Neural cell (in vitro differentiated cells): ENCODE measurements around the gene GALNT15. TPM values are rescaled to one million over a fixed set of nuclear protein-coding genes. Genes with fewer than 3 reads are reported as not detected.

Source experiments
- H2AFZ ChIP-seq: fragments of 200-600, 300-800 bp; sonication (generic), shearing (Covaris generic); 2 replicates; pipeline ENCODE4 v1.6.0; 2014; ENCODE audit warnings: low read depth, mild to moderate bottlenecking, antibody characterized with exemption, low read length, moderate library complexity
- H3F3A ChIP-seq: fragments of 200-600 bp; shearing (Covaris generic); 2 replicates; pipeline ENCODE4 v1.6.1; 2016; ENCODE audit warnings: mild to moderate bottlenecking, moderate library complexity, mixed read lengths, antibody characterized with exemption, low read length; ENCODE audit not compliant: insufficient read depth, poor library complexity, severe bottlenecking
- H3K27ac ChIP-seq: fragments of 200-600, 300-800 bp; sonication (generic), shearing (Covaris generic); 2 replicates; pipeline ENCODE4 v1.5.1; 2014; ENCODE audit warnings: mild to moderate bottlenecking, low read length, moderate library complexity
- H3K27me3 ChIP-seq: fragments of 300-800, 200-600 bp; sonication (generic), shearing (Covaris generic); 2 replicates; pipeline ENCODE4 v1.6.0; 2014; ENCODE audit warnings: mild to moderate bottlenecking, low read depth, low read length, moderate library complexity; ENCODE audit not compliant: insufficient read depth
- H3K36me3 ChIP-seq: fragments of 300-800, 200-600 bp; sonication (generic), shearing (Covaris generic); 2 replicates; pipeline ENCODE4 v1.5.1; 2014; ENCODE audit warnings: mild to moderate bottlenecking, antibody characterized with exemption, low read length, moderate library complexity; ENCODE audit not compliant: insufficient read depth
- H3K4me2 ChIP-seq: fragments of 300-800, 200-600 bp; sonication (generic), shearing (Covaris generic); 2 replicates; pipeline ENCODE4 v1.6.0; 2014; ENCODE audit warnings: mild to moderate bottlenecking, low read length
- H3K4me3 ChIP-seq: fragments of 300-800, 200-600 bp; sonication (generic), shearing (Covaris generic); 2 replicates; pipeline ENCODE4 v1.5.1; 2014; ENCODE audit warnings: mild to moderate bottlenecking, low read length, moderate library complexity
- H3K79me2 ChIP-seq: fragments of 200-600 bp; shearing (Covaris generic); replicated peaks from 2 replicates; pipeline ENCODE4 v1.6.0; 2014; ENCODE audit warnings: mild to moderate bottlenecking, low read length, moderate library complexity; ENCODE audit not compliant: insufficient read depth
- H3K9ac ChIP-seq: fragments of 300-800, 200-600 bp; sonication (generic), shearing (Covaris generic); 2 replicates; pipeline ENCODE4 v1.6.1; 2016; ENCODE audit warnings: mild to moderate bottlenecking, low read length, mixed read lengths
- H3K9me2 ChIP-seq: fragments of 200-600 bp; shearing (Covaris generic); 2 replicates; pipeline ENCODE4 v1.6.1; 2016; ENCODE audit warnings: mild to moderate bottlenecking, low read length, mixed read lengths; ENCODE audit not compliant: insufficient read depth
- H3K9me3 ChIP-seq: fragments of 200-600, 300-800 bp; sonication (generic), shearing (Covaris generic); 2 replicates; pipeline ENCODE4 v1.6.1; 2016; ENCODE audit warnings: mild to moderate bottlenecking, mixed run types, low read length, moderate library complexity, mixed read lengths
- H4K20me1 ChIP-seq: fragments of 200-600 bp; shearing (Covaris generic); 2 replicates; pipeline ENCODE4 v1.6.1; 2016; ENCODE audit warnings: mild to moderate bottlenecking, mixed run types; ENCODE audit not compliant: insufficient read depth
- EP300 ChIP-seq: fragments of 450-650 bp; conservative IDR thresholded peaks from 2 replicates; pipeline ENCODE4 v1.6.1; 2014; ENCODE audit warnings: antibody characterized with exemption, mild to moderate bottlenecking, moderate library complexity; ENCODE audit not compliant: poor library complexity, severe bottlenecking
- EZH2 ChIP-seq: fragments of 200-600, 300-800 bp; shearing (Covaris generic), sonication (generic); IDR thresholded peaks from 2 replicates; pipeline ENCODE4 v1.6.1; 2014; ENCODE audit warnings: antibody characterized with exemption, low read length, borderline replicate concordance, mild to moderate bottlenecking; ENCODE audit not compliant: insufficient read depth, poor library complexity, severe bottlenecking
- MXI1 ChIP-seq: fragments of 450-650 bp; conservative IDR thresholded peaks from 2 replicates; pipeline ENCODE4 v1.6.1; 2014; ENCODE audit warnings: antibody characterized with exemption, mild to moderate bottlenecking; ENCODE audit not compliant: poor library complexity, severe bottlenecking
- POLR2AphosphoS5 ChIP-seq: IDR thresholded peaks from 2 replicates; pipeline ENCODE4 v1.6.1; 2012
- RAD21 ChIP-seq: fragments of 450-650 bp; conservative IDR thresholded peaks from 2 replicates; pipeline ENCODE4 v1.6.1; 2014; ENCODE audit warnings: antibody characterized with exemption, mild to moderate bottlenecking, moderate library complexity
- SMC3 ChIP-seq: fragments of 450-650 bp; conservative IDR thresholded peaks from 2 replicates; pipeline ENCODE4 v1.6.1; 2014; ENCODE audit warnings: antibody characterized with exemption, mild to moderate bottlenecking, moderate library complexity; ENCODE audit not compliant: poor library complexity
- TAF1 ChIP-seq: IDR thresholded peaks from 2 replicates; pipeline ENCODE4 v1.6.1; 2012; ENCODE audit warnings: low read depth
- polyA plus RNA-seq: library from polyadenylated mRNA; depleted of rRNA; stranded (reverse); fragments of >200 nt; gene quantifications from 2 replicates; pipeline ENCODE4 v1.2.3, GENCODE V29; 2014
- TF ChIP-seq, protein P1 (sequence below): fragments of 450-650 bp; IDR thresholded peaks from 2 replicates; pipeline ENCODE4 v1.5.1; 2014; ENCODE audit warnings: antibody characterized with exemption, mild to moderate bottlenecking, moderate library complexity; ENCODE audit not compliant: poor library complexity, severe bottlenecking
- TF ChIP-seq, protein P2 (sequence below): IDR thresholded peaks from 2 replicates; pipeline ENCODE4 v1.6.1; 2012; ENCODE audit warnings: borderline replicate concordance

Gene GALNT15
- polyA plus RNA-seq, 1 donor from 2014 or later, result 1.5 TPM

DNA sequence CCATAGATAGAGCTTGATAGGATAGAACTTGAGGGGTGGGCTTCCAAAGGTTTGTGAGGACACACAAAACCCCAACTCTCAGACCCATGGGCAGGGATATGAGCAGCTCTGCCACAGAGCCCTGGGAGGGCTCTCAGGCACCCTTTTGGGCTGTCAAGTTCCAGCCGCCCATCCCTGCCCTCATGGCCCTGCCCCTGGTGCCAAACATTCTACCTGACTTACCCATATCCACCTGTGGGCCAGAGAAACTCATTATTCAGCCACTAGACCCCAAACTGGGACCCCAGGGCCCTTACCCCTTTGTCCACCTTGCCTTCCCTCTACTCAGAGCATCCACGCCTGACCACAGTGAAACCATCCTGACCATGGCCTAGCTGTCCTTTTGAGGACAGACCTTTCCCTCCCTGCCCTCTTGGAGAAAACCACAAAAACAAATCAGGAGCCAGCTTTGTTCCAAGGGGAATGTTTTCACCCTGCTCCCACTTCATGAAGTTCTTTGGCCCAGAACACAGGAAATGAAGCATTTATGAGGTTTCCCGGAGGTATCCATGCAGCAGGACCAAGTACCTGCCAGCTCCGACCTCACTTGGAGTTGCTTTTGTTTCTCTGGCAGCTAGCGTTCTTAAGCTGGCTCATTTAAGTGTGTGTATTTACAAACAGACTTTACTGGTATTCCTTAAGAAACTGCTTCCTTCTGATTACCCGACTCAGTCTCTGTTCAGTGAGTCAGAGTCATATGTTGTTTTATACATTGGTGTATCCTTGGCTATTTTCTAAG, 34.2 kb upstream of the GALNT15 start:
- Histone ChIP-seq H3K9me3 (peaks cover 4% of the 10 kb centered on the region), H3K79me2 (no peaks in the 10 kb centered on the region), H3K4me2 (no peak overlapping the region), H3K27ac (no peak overlapping the region), H3K27me3 (no peaks in the 10 kb centered on the region), H3K4me3 (no peak overlapping the region), H2AFZ (no peak overlapping the region), H4K20me1 (no peaks in the 10 kb centered on the region), H3K36me3 (no peaks in the 10 kb centered on the region), H3F3A (no peaks in the 10 kb centered on the region), H3K9me2 (no peaks in the 10 kb centered on the region), H3K9ac (no peak overlapping the region)
- no peak for TF ChIP-seq RAD21
- no peak for TF ChIP-seq MXI1
- TF ChIP-seq, protein P1, sequence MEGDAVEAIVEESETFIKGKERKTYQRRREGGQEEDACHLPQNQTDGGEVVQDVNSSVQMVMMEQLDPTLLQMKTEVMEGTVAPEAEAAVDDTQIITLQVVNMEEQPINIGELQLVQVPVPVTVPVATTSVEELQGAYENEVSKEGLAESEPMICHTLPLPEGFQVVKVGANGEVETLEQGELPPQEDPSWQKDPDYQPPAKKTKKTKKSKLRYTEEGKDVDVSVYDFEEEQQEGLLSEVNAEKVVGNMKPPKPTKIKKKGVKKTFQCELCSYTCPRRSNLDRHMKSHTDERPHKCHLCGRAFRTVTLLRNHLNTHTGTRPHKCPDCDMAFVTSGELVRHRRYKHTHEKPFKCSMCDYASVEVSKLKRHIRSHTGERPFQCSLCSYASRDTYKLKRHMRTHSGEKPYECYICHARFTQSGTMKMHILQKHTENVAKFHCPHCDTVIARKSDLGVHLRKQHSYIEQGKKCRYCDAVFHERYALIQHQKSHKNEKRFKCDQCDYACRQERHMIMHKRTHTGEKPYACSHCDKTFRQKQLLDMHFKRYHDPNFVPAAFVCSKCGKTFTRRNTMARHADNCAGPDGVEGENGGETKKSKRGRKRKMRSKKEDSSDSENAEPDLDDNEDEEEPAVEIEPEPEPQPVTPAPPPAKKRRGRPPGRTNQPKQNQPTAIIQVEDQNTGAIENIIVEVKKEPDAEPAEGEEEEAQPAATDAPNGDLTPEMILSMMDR, result no peak
- no peak for TF ChIP-seq EP300
- TF ChIP-seq, protein P2, sequence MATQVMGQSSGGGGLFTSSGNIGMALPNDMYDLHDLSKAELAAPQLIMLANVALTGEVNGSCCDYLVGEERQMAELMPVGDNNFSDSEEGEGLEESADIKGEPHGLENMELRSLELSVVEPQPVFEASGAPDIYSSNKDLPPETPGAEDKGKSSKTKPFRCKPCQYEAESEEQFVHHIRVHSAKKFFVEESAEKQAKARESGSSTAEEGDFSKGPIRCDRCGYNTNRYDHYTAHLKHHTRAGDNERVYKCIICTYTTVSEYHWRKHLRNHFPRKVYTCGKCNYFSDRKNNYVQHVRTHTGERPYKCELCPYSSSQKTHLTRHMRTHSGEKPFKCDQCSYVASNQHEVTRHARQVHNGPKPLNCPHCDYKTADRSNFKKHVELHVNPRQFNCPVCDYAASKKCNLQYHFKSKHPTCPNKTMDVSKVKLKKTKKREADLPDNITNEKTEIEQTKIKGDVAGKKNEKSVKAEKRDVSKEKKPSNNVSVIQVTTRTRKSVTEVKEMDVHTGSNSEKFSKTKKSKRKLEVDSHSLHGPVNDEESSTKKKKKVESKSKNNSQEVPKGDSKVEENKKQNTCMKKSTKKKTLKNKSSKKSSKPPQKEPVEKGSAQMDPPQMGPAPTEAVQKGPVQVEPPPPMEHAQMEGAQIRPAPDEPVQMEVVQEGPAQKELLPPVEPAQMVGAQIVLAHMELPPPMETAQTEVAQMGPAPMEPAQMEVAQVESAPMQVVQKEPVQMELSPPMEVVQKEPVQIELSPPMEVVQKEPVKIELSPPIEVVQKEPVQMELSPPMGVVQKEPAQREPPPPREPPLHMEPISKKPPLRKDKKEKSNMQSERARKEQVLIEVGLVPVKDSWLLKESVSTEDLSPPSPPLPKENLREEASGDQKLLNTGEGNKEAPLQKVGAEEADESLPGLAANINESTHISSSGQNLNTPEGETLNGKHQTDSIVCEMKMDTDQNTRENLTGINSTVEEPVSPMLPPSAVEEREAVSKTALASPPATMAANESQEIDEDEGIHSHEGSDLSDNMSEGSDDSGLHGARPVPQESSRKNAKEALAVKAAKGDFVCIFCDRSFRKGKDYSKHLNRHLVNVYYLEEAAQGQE, result no peak
- TF ChIP-seq TAF1, result no peak
- no peak for TF ChIP-seq POLR2AphosphoS5
- no peak for TF ChIP-seq SMC3
- no peak for TF ChIP-seq EZH2

DNA sequence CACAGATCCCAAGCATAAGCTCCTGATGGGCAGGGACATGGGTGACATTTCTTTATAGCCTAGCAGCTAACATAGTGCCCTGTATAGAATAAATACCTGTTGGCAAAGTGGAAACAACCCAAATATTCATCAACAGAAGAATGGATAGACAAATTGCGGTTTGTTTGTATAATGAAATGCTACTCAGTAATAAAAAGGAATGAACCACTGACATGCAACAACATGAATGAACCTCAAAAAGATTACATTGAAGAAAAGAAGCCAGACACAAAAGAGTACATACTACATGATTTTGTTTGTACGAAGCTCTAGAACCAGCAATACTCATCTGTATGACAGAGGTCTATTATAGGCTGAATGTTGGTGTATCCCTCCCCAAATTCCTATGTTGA, 33.6 kb upstream of the GALNT15 start:
- no peaks in the 10 kb centered on the region for H3K9me2 ChIP-seq
- H3K27ac ChIP-seq, result no peak overlapping the region
- no peaks in the 10 kb centered on the region for H4K20me1 ChIP-seq
- H3K9me3 ChIP-seq, result peaks cover 4% of the 10 kb centered on the region
- no peaks in the 10 kb centered on the region for H3F3A ChIP-seq
- H3K9ac ChIP-seq, result no peak overlapping the region
- H3K27me3 ChIP-seq, result no peaks in the 10 kb centered on the region
- H2AFZ ChIP-seq, result no peak overlapping the region
- H3K36me3 ChIP-seq, result no peaks in the 10 kb centered on the region
- H3K4me2 ChIP-seq, result no peak overlapping the region
- H3K4me3 ChIP-seq, result no peak overlapping the region
- TF ChIP-seq POLR2AphosphoS5 (no peak), RAD21 (no peak), MXI1 (no peak), TAF1 (no peak), SMC3 (no peak), EP300 (no peak), EZH2 (no peak)
- TF ChIP-seq, protein P2, result no peak
- TF ChIP-seq, protein P1, result no peak
- H3K79me2 ChIP-seq, result no peaks in the 10 kb centered on the region
